Renal cortex interstitium (tissue), 11 donors: Measurements from ENCODE around the gene SHE. TPM values are rescaled to one million over a fixed set of nuclear protein-coding genes. Genes with fewer than 3 reads are reported as not detected.

Source experiments
- DNase-seq, 11 donors: peaks; one replicate each; pipeline ENCODE4 v3.0.0-alpha.2; 2013; ENCODE audit warnings: low read depth in 9 of 11, low spot score in 4 of 11; ENCODE audit errors: extremely low read depth in 1 of 11
- polyA plus RNA-seq, 3 donors: library from polyadenylated mRNA; unstranded; fragments of 120-200 nt; gene quantifications; one replicate each; pipeline ENCODE4 v1.2.1, GENCODE V29; 2013; ENCODE audit not compliant: insufficient read length in 3 of 3

The SHE gene
- polyA plus RNA-seq, 3 donors, result 9.9 to 12.3 (median 10.4) TPM

DNA sequence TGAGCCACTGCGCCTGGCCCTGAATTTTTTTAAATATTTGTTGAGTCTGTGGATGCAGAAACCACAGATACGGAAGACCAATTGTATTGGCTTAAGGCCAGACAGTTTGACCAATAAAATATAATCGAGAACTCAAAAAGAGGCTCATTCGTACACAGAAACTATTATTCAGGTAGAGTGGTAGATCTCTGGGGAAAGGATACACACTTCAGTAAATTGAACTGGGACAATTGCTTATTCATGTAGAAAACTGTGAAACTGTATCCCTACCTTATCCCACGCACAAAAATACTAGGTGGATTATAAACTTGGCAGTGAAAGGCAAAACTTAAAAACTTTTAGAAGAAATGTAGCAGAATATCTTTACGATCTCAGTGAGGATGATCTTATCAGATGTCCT, 25.0 kb upstream of the SHE start:
- DNase-seq, result no peak

DNA sequence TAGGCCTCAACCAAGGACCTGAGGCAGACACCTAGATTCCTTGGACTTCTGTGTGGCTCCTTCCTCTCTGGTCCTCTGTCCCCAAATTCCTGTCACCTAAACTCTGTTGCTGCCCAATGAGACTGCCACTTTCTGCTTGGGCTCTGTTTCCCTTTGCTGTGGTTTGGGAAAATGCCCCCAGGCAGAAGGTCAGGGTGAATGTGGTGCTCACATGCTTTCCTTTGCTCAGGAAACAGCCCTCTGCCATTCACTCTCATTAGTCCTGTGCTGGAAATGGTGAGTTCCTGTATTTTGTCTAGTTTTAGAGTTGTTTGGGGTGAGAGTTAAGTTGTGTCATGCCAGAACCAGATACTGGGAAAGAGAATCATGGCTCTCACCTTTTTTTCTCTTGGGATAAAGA, 22.7 kb upstream of the SHE start:
- no peak for DNase-seq

DNA sequence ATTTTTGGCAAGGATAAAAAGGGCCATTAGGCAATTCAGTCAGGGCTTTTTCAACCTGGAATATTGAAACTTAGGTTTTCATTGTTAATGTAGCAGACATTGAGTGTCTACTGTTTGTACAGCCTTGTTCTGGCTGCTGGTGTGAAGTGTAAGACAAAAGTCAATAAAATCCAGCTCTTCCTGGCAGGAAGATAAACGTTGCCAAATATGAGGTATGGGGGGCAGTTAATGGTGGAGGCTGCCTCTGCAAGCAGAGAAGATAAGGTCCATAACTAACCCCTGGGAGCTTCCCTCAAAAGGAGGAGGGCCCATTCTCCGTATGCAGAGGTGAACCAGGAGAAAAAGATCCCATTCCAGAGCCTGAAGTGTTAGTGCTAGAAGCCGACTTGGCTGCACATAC, 19.5 kb upstream of the SHE start:
- no peak for DNase-seq

DNA sequence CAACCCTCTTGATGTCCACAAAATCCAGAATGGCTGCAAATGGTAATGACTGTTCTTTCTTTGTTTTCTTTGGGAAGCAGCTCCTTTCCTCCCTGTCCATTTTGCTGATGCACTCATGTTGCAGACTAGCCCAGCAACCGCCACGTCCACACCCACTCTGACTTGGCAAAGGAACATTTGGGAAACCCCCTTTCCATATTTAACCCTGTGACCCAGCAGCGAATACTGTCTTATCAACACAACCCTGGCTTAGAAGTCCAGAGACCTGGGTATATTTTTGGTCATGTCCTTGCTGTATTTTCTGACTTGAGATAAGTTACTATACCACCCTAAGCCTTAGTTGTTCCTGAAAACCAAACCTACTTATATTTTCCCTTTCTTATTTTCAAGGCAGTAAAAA, 18.1 kb upstream of the SHE start:
- DNase-seq, result no peak

DNA sequence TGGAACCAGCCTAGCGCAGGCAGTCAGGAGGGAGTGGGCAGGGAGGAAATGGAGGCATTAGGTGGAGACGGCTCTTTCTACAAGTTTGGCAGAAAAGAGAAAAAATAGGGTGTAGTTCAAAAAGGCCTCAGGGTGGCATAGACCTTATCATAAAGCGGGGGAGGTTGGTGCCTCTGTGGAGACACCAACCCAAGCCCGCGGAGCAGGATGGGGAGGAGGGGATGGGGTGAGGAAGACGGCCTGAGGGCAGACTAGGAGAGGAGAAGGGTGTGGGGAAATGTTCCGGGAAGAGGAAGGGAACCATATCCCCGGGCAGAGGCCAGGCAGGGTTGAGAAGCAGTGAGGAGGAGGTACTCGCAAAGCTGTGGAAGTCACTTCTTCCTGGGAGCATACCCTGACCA, 17.4 kb upstream of the SHE start:
- DNase-seq, result no peak

DNA sequence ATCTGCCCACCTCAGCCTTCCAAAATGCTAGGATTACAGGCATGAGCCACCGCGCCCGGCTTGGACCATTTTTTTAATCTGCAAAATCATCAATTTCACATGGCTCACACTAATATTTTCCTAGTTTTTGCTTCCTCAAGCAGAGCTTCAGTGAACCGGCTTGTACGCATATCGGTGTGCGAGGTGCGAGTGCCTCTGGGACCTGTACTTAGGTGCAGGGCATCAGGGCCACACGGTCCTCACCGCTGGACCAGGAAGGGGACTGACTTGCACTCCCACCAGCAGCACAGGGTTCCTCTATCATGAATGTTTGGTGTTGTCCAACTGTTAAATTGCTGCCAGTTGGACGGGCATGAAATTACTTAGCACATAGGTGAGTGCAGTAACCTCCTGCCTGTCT, 15.4 kb upstream of the SHE start:
- no peak for DNase-seq

DNA sequence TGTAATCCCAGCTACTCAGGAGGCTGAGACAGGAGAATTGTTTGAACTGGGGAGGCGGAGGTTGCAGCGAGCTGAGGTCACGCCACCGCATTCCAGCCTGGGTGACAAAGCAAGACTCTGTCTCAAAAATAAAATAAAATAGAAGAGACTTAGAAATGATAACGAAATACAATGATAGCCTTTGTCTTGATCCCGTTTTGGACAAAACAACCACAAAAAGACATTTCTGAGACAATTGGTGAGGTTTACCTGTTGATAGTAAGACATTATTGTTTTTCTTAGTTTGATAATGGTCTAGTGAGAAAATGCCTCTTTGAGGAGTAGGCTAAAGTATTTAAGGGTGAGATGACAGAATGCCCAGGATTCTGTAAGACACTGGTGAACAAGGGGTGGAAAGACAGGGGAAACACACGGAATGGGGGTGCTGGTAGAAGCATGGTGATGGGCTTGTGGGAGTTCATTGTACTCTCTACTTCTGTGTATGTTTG, 11.9 kb upstream of the SHE start:
- no peak for DNase-seq

DNA sequence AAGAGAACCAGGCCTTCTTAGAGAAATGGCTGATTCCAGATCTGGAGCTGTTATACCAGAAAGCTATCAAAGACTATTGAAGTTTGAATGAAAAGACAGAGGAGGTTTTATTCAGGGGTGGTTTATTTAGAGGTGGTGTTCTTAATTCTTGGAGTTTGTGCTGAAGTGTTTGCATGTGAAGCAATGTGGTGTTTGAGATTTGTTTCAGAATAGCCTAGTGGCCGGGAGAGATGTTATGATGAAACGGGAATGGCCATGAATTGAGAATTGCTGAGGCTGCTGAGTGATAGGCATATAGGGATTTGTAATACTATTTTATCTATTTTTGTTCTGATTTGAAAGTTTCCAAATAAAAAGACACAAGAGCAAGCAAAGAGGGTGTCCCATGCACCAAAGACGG, 10.5 kb upstream of the SHE start:
- DNase-seq, result no peak

DNA sequence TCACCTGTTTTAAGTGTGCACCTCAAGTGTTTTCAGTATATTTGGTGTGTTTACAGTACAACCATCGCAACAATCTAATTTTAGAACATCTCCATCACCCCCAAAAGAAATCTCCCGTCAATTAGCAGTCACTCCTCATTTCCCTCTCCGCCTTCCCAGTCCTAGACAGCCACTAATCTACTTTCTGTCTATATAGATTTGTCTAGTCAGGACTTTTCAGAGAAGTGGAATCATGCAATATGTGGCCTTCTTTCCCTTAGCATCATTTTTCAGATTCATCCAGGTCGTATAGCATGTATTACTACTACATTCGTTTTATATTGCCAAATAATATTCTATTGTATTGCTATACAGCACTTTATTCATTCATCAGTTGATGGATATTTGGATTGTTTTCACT, 1.7 kb upstream of the SHE start:
- no peak for DNase-seq

DNA sequence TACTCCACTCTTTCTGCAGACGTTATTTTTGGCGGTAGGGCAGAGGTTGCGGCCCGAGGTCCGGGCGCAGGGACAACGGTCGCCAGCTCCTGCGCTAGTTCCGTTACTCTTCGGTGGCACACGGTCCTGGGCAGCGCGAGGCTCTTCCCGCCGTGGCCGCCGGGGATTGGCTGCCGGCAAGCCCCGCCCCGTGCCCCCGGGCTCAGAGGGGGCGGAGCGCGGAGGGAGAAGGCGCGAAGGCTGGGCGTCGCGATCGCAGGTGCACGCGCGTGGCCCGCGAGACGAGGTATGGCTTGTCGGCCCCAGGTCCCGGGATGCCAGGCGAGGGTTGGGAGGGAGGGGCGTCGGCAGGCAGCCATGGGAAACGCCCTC, 518 bp upstream of the SHE start:
- DNase-seq, result no peak

DNA sequence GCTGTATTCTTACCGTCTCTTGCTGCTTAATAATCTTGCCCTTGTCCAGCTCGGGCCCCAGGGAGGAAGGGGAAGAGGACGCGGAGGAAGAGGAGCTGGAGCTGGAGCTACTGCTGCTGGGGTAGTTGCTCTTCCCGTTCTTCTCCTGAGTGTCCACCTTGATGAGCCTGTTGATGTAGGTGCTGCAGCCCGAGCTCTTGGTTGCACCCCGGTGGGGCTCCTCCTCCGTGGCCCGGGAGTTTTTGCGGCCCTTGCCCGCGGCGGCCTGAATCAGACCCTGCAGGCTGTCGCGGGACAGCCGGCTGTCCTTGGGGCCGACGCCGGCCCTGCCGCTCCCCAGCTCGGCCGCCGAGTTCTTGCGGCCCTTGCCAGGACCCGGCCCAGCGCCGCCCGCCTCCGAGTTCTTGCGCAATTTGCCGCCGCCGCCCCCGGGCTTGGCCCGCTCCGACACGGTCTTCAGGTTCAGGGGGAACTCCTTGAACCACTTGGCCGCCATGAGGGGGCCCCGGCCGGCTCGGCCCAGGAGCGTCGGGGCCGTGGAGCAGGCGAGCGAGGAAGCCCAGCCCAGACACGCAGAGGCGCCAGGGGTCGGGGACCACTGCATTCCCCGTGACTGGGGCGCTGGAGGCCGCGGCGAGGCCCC, 668 bp downstream of the SHE start:
- no peak for DNase-seq

DNA sequence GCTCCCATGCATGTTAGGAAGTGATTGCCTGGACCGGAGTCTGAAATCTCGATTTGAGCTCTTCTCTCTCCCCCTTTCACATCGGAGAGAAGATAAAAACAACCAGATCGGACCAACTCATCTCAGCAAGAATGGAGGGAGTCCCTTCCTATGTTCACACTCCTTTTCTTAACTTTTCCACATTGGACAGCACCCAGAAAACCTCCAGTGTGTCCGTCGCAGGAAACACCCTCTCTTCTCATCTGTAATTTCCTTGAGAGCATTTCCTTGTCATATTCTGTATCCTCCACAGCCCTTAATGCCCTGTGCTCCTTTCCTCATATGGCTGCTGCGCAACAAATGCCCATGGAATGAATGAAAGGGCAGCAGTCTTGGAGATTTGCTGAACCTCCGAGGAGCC, 1.7 kb downstream of the SHE start:
- no peak for DNase-seq

DNA sequence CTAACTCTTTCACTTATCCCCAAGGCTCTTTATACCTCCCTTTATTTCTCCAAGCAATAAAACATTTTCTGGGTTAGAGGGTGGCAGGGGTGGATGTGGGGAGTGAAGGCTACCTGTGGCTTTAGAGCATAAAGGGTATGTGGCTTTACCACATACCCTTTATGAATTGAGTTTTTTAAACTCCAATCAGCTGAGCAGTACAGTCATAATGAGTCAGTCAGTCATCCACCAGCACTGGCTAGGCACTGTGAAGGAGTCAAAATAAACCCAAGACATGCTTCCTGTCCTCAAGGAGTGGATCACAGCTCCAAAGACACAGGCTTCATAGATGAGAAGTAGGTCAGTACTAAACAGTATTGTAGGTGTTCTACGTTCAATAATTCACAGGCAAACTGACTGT, 2.8 kb downstream of the SHE start:
- DNase-seq, result no peak

DNA sequence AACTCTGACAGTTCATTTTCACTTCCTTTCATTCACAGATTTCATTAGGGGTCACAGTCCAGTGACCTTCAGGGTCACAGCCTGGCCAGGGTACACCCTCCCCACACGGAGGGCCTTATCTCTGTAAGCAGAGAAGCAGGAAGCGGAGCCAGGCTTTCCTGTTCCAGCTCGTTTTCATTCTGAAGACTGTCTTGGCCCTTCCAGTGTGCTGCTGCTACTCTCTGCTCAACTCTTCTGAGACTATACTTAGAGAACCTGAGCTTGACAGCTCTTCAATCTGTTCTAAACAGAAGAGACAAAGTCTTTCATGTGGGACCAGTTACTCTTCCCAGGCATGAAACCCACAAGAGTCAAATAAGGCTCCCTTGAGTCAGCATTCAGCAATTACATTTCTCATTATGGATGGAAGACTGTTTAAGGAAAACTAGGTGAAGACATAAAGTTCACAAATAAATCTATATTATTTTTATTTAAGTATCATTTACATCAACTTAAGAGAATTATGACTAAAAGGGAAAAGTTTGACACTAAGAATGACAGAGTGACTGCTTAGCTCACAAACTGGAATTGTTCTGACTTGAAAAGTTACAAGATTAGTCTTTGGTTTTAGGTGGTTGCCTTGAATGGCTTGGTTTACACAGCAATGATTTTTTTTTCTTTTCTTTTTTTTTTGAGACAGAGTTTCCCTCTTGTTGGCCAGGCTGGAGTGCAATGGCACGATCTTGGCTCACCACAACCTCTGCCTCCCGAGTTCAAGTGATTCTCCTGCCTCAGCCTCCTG, 5.0 kb downstream of the SHE start:
- peak in 1 of 11 donors; percentile 12 for DNase-seq

DNA sequence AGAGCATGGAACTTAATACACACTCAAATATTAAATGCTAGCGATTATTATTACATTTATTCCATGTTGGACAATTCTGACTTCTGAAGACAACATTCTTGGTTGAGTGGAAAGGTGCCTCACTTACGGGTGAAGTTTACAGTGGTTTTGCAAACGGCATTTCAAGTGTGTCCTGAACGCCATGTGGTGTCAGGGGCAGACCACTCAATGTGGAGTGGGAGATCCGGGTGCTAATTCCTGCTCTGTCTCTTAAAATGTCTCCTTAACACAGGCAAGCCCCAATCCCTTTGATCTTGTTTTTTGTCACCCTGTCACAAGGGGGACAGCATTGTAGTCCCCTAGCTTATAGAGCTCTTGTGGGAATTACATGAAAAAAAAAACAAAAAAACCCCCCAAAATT, 5.8 kb downstream of the SHE start:
- no peak for DNase-seq

DNA sequence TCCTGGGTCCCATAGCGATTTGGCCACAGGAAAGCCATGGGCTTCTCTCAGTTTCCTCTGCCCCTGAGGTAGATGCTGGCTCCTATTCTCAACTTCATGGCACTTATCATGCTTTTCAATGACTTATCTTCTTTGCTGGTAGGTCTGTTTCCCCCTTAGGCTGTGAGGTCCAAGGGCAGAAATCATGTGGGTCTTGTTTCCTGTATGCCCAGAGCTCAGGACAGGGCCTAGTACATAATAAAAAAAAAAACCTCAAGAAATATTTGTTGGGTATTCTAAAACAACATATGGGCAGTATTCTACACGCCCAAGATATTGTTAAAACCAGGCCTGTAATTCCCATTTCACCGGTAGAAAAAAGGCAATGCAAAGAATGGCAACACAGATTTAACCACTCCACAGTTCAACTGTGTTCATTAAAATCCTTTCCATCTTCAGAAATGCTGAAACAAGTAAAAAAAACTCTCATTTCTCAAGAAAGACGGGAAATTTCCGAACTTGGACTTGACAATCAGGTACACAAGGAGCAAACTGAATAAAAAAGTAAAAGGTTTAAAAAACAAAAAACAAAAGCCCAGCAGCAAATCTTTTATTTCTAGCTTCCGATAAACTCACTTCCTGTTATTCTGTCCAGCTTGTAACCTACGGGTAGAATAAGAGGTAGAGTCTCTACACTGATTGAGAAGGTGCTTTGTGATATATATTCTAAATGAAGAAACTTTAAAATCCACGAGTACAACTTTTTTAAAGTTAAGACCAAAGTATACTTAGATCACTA, 6.5 kb downstream of the SHE start:
- DNase-seq, result no peak

DNA sequence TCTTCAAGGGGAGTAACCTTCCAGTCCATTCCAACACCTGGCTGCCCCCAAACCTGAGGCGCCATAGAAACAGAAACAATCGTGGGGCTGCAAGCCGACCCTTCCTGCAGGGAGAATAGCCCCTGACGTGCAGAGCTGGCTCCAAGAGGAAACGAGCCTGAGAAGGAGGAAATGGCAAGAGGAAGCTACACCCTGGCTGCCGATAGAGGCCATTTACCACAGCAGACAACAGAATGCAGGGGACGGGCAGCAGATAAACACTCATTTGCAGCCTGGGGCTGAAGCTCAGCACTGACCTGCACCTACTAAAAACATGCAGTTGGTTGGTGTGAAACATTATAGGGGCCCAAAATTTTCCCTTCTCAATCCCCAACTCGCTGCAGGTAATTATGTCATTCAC, 8.9 kb downstream of the SHE start:
- DNase-seq, result no peak

DNA sequence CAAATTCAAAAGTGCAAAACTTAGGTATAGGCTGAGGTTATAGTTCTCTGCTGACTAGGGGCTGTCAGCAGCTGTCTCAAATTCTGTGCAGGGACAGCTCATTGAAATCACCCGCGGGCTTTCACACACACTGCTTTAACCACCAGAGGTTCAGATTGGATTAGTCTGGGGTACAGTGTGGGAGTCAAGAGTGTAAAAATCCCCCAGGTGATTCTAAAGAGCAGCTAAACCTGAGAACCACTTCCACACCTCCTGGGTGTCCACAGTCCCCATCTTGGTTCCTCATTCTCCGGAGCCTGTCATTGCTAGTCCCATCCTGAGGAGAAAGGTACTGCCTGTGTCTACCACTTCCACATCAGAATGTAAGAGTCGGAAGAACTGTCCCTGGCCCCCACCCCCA, 10.1 kb downstream of the SHE start:
- DNase-seq, result no peak

DNA sequence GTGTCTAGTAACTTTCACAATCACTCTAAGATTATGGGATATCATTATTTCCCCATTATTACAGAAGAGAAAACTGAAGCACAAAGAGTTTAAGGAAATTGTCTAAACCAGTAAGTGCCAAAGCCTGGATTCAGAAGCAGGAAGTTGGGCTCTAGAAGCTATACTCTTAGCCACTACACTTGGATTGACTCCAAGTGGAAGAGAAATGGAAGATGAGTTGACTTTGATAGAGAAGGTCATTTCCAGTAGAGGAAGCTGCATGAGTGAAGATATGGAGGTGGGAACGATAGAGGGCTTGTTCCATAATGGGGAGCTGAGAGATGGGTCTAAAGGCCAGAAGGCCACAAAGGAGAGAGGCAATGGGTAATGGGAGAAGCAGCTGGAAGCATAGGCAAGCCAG, 11.9 kb downstream of the SHE start:
- DNase-seq, result no peak

DNA sequence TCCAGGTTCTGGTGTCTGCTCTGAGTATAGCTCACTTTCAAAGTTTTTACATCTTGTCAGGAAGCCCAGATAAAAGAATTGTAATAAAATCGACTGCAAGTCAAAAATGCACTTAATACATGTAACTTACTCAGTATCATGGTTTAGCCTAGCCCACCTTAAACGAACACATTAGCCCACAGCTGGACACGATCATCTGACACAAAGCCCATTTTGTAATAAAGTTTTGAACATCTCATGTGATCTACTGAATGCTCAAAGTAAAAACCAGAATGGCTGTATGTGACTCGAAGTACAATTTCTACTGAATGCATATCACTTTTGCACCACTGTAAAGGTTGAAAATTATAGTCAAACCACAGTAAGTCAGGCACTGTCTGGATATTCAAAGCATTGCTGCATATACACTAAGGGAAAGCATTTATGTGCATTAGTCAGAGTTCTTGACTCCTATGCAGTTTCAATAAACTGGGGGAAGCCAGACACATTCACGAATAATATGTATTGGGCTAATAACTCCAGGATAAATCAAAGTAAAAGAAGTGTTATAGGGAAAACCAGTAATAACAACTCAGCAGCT, 12.4 kb downstream of the SHE start:
- no peak for DNase-seq
